Parathyroid adenoma (tissue), 2 donors: ENCODE results near the gene PSMD8.

Experiments
- H2AFZ ChIP-seq: fragments of 300-600 bp; sonication (generic); one replicate; pipeline ENCODE4 v1.7.0; 2017; ENCODE audit warnings: antibody characterized with exemption, mild to moderate bottlenecking
- H3K27ac ChIP-seq: fragments of 300-600 bp; sonication (generic); one replicate; pipeline ENCODE4 v1.7.0; 2017
- H3K27me3 ChIP-seq: fragments of 300-600 bp; sonication (generic); one replicate; pipeline ENCODE4 v1.7.0; 2017; ENCODE audit warnings: low read length; ENCODE audit not compliant: control insufficient read depth, insufficient read depth
- H3K36me3 ChIP-seq: fragments of 300-600 bp; sonication (generic); one replicate; pipeline ENCODE4 v1.7.0; 2017; ENCODE audit warnings: low read length; ENCODE audit not compliant: control insufficient read depth, insufficient read depth
- H3K4me1 ChIP-seq: fragments of 300-600 bp; sonication (generic); one replicate; pipeline ENCODE4 v1.7.0; 2017; ENCODE audit warnings: control low read depth
- H3K4me2 ChIP-seq: fragments of 300-600 bp; sonication (generic); one replicate; pipeline ENCODE4 v1.7.0; 2017; ENCODE audit warnings: low read length
- H3K4me3 ChIP-seq: fragments of 300-600 bp; sonication (generic); one replicate; pipeline ENCODE4 v1.7.0; 2017; ENCODE audit warnings: low read depth, low read length
- H3K79me2 ChIP-seq: fragments of 300-600 bp; sonication (generic); one replicate; pipeline ENCODE4 v1.7.0; 2017; ENCODE audit warnings: control low read depth
- H3K9ac ChIP-seq: fragments of 300-600 bp; sonication (generic); one replicate; pipeline ENCODE4 v1.7.0; 2017; ENCODE audit warnings: mild to moderate bottlenecking
- H3K9me3 ChIP-seq: fragments of 300-600 bp; sonication (generic); one replicate; pipeline ENCODE4 v1.7.0; 2017; ENCODE audit warnings: low read length; ENCODE audit not compliant: control insufficient read depth
- TF ChIP-seq, protein P1 (sequence below): fragments of 300-600 bp; sonication (generic); IDR thresholded peaks from one replicate; pipeline ENCODE4 v1.7.0; 2017; ENCODE audit warnings: antibody characterized with exemption, mild to moderate bottlenecking
- donor health status: primary hyperparathyroidism.

The PSMD8 gene

DNA sequence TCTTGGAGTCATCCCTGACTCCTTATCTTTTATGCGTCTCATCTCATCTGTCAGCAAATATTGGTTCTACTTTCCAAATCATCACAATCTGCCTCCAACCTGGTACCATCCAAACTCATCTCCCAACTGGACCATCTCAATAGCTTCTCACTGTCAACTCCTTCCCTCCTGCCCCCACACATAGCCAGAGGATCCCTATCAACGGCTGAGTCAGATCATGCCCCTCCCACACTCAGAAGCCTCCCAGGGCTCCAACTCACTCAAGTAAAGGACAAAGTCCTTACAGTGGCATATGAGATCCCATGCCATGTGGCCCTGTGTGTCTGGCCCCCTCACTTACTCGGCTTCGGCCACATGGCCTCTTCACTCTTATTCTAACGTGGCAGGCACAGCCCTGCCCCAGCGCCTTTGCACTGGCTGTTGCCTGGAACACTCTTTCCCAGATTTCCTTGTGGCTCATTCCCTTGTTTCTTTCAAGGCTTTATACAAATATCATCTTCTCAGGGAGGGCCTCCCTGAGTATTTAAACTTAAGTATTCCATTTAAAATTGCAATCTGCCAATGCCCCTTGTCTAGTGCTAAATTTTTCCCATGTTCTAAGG lies 18.4 kb downstream of the PSMD8 start:
- H3K9me3 ChIP-seq = no peaks in the 10 kb centered on the region
- no peak overlapping the region for H3K9ac ChIP-seq
- H3K4me3 ChIP-seq = no peak overlapping the region
- H3K4me1 ChIP-seq = no peaks in the 10 kb centered on the region
- TF ChIP-seq, protein P1, sequence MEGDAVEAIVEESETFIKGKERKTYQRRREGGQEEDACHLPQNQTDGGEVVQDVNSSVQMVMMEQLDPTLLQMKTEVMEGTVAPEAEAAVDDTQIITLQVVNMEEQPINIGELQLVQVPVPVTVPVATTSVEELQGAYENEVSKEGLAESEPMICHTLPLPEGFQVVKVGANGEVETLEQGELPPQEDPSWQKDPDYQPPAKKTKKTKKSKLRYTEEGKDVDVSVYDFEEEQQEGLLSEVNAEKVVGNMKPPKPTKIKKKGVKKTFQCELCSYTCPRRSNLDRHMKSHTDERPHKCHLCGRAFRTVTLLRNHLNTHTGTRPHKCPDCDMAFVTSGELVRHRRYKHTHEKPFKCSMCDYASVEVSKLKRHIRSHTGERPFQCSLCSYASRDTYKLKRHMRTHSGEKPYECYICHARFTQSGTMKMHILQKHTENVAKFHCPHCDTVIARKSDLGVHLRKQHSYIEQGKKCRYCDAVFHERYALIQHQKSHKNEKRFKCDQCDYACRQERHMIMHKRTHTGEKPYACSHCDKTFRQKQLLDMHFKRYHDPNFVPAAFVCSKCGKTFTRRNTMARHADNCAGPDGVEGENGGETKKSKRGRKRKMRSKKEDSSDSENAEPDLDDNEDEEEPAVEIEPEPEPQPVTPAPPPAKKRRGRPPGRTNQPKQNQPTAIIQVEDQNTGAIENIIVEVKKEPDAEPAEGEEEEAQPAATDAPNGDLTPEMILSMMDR = no peak
- H2AFZ ChIP-seq = no peak overlapping the region
- no peaks in the 10 kb centered on the region for H3K36me3 ChIP-seq
- no peak overlapping the region for H3K4me2 ChIP-seq
- no peaks in the 10 kb centered on the region for H3K27me3 ChIP-seq
- H3K79me2 ChIP-seq = no peaks in the 10 kb centered on the region
- no peak overlapping the region for H3K27ac ChIP-seq

DNA sequence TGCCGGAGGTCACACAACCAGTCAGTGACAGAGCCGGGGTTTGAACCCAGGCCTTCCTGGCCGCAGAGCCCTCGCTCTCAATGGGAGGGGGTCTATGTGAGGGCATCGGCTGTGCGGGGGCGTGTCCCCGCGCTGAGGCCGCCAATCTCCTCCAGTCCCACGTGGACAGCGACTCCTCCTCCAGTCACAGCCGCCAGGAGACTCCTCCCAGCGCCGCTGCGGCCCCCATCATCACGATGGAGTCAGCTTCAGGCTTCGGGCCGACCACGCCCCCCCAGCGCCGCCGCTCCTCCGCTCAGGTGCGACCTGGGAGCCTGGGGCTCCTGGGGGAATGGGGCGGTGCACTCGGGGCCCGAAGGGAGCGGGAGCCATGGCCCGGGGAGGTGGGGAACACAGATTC lies 20.1 kb downstream of the PSMD8 start:
- Histone ChIP-seq H3K9me3 (no peaks in the 10 kb centered on the region), H2AFZ (no peak overlapping the region), H3K4me1 (no peaks in the 10 kb centered on the region), H3K4me3 (no peak overlapping the region), H3K27ac (no peak overlapping the region), H3K27me3 (no peaks in the 10 kb centered on the region), H3K4me2 (no peak overlapping the region), H3K9ac (no peak overlapping the region), H3K79me2 (no peaks in the 10 kb centered on the region), H3K36me3 (no peaks in the 10 kb centered on the region)
- TF ChIP-seq, protein P1 = no peak

GRCh38 chr19:38395381-38396114 lies 21.2 kb downstream of the PSMD8 start:
- Histone ChIP-seq H3K4me2 (no peak overlapping the region), H3K9me3 (no peaks in the 10 kb centered on the region), H3K9ac (no peak overlapping the region), H3K27ac (no peak overlapping the region), H3K79me2 (no peaks in the 10 kb centered on the region), H3K36me3 (no peaks in the 10 kb centered on the region), H3K4me3 (no peak overlapping the region), H2AFZ (no peak overlapping the region), H3K27me3 (no peaks in the 10 kb centered on the region), H3K4me1 (no peaks in the 10 kb centered on the region)
- TF ChIP-seq, protein P1 = no peak

GRCh38 chr19:38399081-38399480 lies 24.7 kb downstream of the PSMD8 start:
- no peak overlapping the region for H2AFZ ChIP-seq
- no peak overlapping the region for H3K4me2 ChIP-seq
- H3K27me3 ChIP-seq = no peaks in the 10 kb centered on the region
- H3K9ac ChIP-seq = no peak overlapping the region
- H3K4me3 ChIP-seq = no peak overlapping the region
- H3K79me2 ChIP-seq = no peaks in the 10 kb centered on the region
- H3K27ac ChIP-seq = no peak overlapping the region
- H3K4me1 ChIP-seq = peaks cover 3% of the 10 kb centered on the region
- TF ChIP-seq, protein P1 = no peak
- no peaks in the 10 kb centered on the region for H3K9me3 ChIP-seq
- no peaks in the 10 kb centered on the region for H3K36me3 ChIP-seq

DNA sequence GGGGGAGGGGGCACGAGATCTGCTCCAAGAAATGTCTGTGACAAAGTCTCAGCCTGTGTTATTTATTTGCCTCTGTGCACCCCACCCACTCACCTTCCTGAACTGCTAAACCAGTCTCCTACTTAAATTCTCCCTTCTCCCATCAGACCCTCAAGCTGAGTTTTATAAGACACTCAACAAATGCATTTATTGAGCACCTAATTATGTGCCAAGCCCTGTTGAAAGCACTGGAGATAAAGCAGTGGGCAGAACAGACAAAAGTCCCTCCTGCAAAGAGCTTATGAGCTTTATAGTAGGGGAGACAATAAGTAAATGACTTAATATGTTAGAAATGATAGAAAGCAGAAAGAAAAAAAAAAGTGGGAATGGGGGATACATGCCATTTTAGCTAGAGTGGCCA lies 25.2 kb downstream of the PSMD8 start:
- TF ChIP-seq, protein P1 = no peak
- Histone ChIP-seq H3K9ac (no peak overlapping the region), H3K36me3 (no peaks in the 10 kb centered on the region), H3K27me3 (no peaks in the 10 kb centered on the region), H3K79me2 (no peaks in the 10 kb centered on the region), H3K27ac (no peak overlapping the region), H3K4me3 (no peak overlapping the region), H3K4me2 (no peak overlapping the region), H3K4me1 (peaks cover 3% of the 10 kb centered on the region), H2AFZ (no peak overlapping the region), H3K9me3 (no peaks in the 10 kb centered on the region)
